Measurements from ENCODE around the gene PTPRH.
"Not testable (repeated sequence)": the region's sequence is repeated elsewhere in the genome, so short reads cannot be mapped to it uniquely, and the experiment has no call there.

PTPRH gene

DNA sequence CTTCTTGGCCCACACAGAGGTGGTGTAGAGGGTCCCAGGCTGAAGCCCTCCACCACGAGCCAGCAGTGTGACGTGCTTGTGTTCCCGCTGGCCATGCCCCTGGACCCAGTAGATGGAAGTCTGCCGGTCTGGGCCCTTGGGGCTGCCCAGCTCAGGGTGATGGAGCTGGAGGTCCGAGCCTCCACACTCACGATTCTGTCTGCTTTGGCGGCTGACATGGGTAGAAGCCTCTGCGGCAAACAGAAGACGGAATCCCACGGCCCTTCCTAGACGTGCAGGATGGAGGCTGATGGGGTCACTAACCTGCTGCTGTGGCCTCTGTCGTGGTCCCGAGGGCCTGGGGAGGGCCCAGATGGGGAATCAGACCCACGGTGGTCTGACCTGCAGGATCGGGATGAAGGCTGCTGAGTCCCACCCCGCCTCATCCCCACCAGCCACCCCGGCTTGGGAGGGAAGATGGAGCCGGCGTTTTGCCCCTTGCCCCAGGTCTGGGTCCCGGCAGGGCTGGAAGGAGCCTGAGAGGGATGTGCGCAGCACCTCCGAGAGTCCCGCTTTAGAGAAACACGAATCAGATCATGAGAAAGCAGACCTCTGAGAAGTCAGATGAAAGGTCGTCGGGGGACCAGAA, 14.9 kb upstream of the PTPRH start:
- DNase-seq = no peak

DNA sequence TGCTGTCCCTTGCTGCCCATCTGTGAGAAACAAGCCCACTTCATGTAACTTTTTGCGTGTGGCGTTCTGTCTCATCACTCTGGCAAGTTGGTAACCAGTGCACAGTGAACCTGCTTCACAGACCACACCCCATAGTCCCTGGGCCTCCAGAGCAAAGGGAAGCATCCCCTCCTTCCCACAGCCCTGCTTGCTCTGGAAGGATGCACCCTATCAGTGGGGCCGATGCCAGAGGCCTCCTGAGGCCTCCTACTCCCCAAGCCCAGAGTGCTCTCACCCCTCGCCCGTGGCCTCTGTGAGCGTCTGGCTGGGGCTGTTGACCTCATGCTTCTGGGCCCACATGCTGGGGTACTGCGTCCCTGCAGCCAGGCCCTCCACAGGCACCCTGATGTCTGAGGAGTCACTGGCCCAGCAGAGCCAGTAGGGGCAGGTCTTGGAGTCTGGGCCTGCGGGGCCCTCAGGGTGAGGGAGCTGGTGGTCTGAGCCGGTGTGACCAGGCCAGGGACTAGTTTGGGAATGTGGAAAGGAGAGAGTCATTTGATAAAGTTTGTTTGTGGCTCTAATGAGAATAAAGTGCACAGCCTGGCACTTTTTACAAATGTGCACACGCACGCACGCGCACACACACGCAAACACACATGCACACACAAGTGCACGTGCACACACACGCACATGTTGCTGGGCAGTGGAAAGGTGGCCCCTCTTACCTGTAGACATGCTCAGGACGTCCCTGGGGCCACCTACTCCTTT, 14.2 kb upstream of the PTPRH start:
- no peak for DNase-seq

DNA sequence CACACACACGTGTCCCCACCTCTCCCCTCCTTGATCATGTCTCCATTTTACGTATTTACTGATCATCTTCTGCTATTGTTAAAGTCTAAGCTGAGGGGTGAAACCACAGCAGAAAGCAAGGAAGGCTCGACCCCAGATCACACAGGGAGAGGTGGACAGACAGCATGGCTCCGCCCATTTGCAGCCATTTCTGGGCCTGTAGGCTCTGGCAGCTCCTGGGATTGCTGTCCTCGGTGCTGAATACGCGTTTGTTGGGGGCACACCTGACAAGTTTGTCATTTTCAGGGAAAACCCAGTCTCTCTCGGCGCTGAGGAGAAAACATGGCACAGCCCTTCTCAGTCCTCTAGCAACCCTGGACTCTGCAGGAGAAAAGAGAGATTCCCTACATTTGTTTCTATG, 11.2 kb upstream of the PTPRH start:
- no peak for DNase-seq

DNA sequence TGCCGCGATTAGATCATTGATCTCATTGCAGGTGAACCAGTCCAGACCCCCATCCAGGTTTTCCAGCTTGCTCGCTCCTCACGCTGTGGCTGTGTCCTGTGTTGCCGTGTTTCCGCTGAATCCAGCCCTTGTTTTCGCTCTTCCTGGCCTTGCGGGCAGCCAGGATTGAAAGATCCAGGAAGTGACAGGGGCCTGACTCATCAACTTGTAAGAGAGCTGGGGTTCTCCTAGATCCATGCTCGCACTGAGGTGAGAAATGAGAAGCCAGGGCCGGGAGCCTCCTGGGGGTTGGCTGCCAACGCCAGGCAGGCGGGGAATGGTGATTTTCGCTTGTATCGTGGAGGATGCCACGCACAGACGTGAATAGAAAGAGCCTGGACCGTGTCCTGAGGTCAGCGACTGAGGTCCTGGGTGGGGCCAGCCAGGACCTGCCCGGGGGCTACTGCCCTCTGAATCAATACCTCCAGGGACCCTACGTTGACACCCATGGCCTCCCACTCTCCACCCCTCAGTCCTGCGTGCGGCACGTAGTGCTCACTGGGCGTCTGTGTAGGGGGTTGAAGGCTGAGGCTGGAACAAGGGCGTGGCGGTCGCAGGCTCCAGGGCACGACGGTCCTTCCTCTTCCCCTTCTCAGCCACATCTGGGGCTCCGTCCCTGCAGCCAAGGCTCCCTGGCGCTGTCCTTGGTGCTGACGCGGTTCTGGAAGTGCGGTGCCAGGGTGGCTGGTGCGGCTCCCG, 7.3 kb upstream of the PTPRH start:
- DNase-seq = peak; percentile 84

DNA sequence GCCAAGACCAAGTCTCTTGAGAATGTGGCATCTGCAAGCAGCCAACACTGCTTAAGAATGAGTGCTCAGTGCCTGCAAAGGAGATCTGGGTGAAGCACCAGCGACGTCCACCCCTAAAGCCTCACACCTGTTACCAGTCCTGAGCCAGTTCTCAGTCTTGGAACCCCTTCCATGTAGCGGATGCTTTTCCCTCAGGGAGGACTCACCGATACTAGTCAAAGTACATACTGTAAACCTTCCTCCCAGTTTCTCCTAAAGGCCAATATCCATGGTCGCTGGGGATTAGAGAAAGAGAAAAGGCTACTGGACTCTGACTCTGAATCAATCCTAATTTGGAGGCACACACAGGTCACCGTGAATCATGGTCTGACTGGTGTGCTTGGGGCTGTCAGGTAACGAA, 4.2 kb upstream of the PTPRH start:
- DNase-seq = no peak

DNA sequence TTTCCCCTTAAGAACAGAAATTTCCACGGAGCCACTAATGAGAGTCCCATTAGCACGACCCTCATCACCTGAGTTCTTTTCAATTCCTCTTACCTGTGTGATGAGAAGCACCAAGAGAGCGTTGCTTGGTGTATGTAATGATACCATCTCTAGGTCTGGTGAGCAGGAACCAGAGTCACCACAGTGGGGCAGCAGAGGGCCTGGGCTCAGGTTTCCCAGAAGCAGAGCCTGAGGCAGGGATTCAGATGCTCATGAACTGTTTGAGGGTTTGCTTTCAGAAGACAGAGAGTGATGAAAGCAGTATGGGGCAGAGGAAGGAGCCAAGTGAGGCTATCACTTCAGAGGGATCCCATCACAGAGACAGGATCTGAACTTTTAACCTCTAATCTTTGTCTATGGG, 3.1 kb upstream of the PTPRH start:
- DNase-seq = no peak

DNA sequence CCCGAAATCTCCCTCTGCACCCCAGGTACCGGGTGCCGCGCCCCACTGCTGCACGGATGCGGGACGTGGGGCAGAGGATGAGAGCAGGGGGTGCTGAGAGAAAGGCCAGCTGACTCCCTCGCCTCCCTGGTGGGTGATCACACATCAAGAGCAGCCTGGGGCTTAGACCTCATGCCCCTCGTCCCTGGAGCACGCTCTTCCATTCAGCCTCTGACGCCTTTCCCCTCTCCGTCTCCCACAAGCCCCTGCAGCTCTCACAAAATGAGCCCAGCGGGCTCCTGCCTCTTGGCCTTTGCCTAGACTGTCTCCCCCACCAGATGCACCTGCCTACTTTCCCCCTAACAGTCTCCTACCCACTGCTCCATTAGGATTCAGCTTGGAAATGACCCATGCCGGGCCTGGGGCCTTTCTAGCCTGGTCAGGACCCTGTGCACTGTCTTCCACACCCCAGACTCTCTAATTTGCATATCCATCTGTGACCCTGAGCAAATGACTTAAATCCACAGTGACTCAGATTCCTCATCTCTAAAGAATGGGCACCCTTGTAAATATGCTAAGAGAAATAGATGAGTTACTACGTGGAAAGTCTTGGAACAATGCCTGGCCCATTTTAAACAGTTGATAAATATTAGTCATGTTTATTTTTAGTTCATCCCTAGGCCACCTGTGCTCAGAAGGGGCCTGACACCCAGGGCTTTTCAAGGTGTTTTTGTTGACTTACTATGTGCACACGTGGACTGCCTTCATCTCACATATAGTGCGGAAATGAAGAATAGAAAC, 582 bp upstream of the PTPRH start:
- no peak for DNase-seq

DNA sequence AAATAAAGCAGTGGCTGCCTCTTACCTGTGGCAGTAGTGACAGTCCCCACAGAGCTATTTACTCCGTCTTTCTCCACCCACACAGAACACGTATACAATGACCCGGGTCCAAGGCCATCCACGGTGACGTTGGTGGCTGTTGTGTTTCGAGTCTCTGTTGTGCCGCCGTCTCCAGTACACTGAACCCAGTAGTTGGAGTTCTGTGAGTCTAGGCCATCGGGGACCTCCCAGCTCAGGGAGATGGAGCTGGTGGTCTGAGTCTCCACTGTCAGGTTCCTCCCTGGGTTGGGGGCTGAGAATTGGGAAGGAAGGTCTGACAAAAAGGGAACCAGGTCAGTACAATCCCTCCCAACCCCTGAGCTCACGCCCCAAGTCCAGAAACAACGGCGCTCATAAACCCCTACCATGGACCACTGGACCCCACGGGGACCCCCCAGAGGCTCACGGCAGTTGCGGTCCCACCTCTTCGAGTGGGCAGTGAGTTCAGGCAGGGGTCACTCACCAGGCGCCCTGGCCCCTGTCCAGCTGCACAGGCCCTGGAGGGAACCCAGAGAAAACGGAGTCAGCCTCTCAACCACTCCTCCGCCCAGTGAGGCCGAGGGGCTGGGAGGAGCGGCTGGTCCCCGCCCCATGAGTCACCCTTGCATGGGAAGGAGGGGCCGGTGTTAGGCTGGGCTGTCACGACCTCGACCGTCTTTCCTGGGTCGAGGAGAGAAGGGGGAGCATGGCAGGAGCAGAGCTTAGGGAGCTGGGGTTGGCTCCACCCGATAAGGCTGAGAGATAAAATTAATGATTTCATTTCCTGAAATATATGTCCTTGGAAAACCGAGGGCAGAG, 2.4 kb downstream of the PTPRH start:
- DNase-seq = peak; percentile 45

DNA sequence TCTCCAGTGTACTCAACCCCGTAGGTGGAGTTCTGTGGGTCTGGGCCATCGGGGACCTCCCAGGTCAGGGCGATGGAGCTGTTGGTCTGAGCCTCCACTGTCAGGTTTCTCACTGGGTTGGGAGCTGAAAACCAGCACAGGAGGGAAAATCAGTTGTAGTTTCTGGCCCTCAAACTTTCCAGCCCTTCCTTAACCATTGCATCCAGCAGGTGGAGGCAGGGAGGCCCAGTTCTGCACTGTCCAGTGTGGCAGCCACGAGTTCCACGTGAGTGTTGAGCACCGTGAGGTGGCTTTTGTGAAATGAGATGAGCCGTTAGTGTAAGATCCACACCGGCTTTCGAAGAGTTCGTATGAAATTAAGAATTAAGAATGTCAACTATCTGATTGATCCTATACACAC, 7.1 kb downstream of the PTPRH start:
- not testable (repeated sequence) for DNase-seq

DNA sequence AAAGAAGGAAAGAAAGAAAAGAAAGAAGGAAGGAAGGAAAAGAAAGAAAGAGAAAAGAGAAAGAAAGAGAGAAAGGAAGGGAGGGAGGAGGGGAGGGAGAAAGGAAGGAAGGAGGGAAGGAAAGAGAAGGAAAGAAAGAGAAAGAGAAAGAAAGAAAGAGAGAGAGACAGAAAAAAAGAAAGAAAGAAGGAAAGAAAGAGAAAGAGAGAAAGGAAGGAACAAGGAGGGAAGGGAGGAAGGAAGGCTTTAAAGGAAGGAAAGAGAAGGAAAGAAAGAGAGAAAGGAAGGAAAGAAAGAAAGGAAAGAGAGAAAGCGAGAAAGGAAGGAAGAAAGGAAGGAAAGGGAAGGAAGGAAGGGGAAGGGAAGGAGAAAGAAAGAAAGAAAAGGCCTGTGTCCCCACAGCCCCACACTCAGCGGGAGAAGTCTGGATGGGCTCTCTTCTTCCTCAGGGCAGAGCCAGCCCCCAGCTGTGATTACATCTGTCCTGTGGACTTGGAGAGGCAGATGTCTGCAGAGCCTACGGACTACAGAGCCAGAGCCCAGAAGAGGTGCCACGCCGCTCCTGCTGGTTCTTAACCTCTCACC, 9.6 kb downstream of the PTPRH start:
- DNase-seq = no peak

DNA sequence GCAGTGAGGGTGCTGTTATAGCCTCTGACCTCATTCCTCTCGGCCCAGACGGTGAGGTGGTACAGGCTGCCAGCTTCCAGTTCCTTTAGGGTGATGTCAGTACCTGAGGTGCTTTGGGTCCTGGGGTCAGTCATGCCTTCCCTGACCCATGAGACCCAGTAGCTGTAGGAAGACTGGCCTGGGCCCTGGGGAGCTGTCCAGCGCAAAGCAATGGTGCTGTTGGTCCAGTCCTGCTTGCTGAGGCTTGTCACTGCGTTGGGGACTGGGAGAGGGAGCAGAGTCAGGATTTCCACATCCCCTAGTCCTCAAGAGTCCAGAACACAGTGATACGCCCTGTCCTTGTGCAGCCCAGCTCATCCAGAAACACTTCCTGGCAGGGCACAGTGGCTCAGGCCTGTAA, 10.7 kb downstream of the PTPRH start:
- DNase-seq = no peak

DNA sequence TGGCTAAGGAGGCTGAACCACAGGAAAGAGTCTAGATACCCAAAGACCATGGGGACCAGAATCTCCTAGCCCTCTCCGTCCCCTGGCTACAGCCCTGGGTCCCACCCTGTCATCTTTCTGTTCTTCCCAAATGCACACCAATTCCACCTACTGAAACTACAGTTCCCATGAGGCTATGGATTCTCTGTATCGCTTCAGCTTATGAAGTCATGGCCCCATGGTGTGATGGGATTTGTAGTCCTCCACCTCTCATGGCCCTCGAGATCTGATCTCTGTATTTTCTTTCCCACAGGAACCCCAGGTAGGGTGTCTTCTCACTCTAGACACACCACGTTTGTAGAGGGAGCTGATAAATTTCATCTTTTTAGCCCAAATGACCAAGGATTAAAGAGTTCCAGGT, 11.8 kb downstream of the PTPRH start:
- no peak for DNase-seq

DNA sequence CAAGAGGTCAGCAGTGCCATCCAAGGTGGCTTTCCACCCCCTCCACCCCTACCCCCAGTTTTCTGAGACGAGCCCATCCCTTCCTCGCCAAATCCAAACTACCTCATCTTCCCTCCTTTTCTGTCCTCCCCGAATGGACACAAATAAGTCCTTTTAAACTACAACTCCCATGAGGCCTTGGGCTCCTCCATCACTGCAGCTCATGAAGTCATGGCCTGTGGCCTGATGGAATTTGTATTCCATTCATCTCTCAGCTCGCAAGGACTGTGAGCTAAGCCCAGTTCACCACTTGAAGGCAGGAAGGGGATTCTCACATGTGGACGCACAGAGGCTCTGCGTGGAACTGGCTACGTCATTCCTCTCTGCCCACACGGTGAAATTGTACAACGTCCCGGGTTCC, 12.5 kb downstream of the PTPRH start:
- DNase-seq = no peak

DNA sequence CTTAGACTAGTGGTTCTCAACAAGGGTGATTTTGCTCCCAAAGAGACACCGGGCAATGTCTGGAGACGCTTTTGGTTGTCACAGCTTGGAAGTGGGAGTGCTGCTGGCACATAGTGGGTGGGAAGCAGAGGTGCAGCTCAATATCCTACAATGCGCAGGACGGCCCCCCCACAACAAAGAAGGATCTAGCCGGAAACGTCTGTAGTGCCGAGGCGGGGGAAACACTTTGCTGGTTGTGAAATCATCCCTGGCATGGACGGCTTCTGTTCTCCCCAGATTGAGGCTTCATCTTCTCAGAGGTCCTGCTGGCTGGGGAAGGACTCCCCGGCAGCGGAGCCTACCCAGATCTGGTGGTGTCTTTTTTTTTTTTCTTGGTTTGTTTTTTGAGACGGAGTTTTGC, 15.8 kb downstream of the PTPRH start:
- no peak for DNase-seq

DNA sequence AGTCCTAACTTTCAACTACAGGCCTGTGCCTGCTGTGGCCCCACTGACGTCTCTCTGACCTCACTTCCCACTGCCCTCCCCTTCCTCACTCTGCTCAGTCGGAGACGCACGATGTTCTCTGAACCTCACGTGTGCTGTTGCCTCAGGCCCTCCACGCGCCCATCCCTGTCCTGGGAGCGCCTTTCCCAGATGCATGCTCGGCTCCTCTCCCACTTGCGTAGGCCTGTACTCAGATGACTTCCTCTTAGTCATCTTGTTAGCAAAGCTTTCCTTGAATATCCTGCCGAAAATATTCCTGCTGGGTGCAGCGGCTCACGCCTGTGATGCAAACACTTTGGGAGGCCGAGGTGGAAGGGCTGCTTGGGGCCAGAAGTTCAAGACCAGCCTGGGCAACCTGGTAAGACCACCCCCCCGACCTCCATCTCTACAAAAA, 19.9 kb downstream of the PTPRH start:
- no peak for DNase-seq

DNA sequence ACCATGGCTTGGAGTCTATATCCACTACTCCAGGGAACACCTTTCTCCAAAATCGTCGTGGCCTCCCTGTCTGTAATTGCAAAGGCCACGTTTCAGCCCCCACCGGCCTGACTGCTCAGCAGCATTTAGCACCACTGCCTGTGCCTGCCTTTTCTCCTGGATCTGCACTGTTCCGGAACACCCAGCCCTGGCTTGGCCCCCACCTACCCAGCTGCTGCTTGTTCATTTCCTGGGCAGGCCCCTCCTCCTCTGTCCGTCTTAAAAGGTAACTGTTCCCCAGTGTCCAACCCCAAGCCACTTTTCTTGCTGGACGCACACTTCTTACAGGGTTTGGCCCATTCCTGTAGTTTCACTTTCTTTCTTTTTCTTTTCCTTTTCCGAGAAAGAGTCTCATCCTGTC, 20.7 kb downstream of the PTPRH start:
- DNase-seq = no peak

DNA sequence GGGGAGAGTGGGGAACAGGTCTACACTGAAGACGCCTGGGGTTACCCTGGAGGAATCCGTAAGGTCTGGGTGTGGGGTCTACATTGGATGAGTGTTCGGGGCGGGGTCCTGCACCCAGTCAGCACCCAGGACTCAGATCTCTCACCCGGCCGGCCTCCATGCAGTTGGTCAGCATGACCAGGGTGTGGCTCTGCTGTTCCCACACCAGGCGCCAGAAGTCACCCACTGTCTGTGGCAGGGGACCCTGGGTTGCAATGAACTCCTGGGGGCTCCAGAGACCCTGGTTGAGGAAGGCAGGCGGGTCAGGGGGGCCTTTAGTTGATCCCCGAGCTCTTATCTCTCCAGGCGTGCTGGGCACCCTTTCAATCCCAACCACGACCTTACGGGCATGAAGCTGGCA, 23.2 kb downstream of the PTPRH start:
- DNase-seq = no peak

DNA sequence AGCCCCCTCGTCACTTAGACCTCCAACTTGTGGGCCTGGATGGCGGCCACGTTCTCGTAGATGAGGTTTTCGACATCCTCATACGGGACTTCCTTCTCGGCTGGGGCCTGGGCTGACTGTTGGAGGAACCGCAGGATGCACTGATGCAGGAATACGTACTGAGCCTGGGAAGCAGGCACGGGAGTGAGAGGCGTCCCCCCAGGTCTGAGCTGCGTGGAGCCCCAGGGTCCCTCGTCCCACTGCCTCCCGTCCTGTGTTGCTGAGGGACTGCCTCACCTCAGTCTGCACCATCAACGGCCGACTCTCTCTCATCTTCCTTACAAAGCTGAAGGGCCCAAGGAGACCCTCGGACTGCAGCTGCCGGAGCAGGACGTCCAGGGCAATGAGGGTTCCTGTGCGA, 27.6 kb downstream of the PTPRH start:
- no peak for DNase-seq

DNA sequence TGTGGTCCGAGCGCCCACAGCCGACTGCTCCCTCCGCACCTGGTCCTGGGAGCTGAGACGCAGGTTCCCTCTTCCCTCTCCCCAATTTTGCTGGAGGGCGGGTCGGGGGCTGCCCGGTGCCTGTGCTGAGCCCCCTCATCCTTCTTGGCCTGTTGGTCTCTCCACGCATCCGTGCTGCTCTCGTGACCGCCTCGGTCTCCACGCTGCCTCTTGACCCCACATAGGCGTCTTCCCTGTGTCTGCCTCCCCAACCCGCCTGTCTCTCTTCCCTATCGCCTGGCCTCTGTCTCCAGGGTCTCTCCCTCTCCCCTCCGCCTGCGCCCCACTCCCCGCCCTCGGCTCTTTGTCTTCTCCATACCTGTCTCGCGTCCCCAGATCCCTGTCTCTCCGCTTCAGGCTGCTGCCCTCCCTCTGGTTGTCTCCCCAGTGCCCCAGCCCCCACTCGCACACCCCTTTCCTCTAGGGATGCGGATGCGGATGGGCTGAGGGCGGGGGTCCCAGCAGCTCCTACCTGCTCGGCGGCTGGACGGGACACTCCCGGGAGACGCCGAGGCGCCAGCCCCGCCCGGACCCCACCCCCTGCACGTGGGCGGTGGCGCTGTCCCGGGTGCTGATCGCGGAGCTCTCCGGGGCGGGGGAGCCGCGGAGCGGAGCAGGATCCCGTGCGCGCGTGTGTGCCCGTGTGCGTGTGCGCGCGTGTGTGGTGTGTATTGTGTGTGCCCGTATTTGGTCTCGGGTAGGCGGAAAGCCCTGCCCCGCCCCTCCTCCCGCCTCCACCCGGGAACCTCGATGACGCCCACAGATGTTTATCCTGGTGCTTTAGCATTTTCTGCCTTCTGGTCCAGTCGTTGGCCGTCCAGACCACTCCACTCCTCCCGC, 29.5 kb downstream of the PTPRH start, which contains the start of gene SYT5:
SYT5 (minus strand) TSS at position 684 of the 879 bp plus-strand sequence. CDS start 1,248 bp downstream, outside the sequence.
- DNase-seq = no peak

DNA sequence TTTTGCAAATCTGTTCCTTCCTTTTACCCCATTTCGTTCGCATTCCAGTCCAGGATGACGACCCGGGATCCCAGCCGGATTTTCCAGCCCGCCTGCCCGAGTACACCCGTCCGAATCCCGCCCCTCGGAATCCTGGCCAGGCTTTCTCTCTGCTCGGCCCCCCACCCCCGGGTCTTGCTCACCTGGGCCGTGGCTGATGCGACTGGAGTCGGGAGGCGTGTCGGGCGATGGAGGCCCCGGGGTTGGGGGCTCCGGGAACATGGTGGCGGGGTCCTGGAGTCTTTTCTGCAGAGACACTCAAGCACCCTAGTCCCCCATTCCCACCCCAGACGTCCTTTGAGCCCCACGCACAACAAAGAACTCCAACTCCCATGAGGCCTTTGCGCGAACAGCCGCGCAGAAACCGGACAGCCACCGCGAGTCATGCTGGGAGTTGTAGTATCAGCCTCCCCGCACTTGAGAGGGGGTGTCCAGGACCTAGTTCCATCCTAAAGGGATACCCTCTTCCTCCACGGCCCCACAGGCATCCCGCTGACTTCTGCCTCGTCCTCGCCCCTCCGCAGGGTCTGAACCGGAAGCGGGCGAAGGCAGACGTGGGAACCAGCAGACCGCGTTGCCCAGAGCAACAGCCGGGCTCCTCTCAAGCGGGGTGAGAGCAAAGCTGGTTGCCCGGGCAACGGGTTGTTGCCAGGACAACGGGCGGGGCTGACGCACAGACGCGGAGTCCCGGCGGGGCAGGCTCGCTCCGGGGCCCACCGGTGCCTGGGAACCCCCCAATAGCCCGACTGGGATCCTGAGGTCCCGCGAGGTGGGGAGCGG, 30.3 kb downstream of the PTPRH start:
- peak; percentile 76 for DNase-seq

All from NCI-H1092 (cell line).